ENCODE data around the gene ZNF467.

ZNF467 gene

DNA sequence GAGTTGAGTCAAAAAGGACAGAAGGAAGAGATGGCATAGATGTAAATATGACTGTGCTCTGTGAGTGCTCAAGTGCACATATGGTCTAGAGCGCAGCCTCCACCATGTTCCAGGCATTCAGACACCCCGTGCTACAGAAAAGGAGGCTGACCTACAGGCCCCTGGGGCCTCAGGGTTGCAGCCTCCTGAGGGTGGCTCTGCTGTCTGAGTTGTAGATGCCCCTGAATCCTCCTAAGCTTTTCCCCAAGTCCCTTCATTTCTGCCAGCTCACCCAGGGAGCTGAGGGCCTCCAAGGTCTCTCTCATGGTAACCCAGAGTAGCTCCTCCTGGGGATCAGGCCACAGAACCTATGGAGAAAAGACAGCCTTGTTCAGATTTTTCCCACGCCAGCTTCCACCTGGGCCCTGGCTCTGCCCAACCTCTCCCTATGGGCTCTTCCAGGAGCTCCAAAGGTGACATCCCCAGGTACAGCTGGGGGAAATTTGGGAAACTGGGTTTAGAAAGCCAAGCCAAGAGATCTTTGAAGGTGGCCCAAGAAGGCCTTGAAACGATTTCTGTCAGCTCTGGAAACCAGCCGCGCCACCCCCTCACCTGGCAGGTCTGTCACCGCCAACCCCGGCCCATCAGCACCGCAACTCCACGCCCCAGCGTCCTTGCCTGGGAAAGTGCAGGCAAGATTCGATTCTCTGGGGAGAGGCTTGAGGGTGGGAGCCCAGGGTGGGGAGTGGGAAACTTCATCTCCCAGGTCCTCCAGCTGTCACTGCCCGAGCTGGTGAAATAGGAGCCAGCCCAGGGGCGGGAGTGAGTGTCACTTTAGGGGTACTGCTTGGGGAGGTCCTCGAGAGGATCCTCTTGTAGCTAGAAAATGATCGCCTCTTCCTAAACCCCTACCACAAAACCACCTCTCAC is 2.4 kb downstream of the ZNF467 start:
- no peak for DNase-seq (ENCODE audit: low spot score)

DNA sequence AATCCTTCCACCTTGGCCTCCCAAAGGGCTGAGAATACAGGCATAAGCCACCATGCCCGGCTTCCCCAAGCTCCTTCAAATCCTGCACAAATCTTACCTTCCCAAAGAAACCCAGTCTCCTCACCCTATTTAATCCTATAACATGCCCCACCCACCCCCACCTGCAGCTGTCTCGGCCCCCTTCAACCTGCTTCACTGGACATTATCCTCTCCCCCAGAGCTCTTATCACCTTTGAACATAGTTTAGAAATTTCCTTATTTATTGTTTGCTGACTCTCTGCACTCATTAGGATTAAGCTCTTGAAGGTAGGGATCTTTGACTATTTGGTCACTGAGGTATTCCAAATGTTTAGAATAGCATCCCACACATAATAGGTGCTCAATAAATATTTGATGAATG is 3.5 kb downstream of the ZNF467 start:
- DNase-seq (ENCODE audit: low spot score): no peak

DNA sequence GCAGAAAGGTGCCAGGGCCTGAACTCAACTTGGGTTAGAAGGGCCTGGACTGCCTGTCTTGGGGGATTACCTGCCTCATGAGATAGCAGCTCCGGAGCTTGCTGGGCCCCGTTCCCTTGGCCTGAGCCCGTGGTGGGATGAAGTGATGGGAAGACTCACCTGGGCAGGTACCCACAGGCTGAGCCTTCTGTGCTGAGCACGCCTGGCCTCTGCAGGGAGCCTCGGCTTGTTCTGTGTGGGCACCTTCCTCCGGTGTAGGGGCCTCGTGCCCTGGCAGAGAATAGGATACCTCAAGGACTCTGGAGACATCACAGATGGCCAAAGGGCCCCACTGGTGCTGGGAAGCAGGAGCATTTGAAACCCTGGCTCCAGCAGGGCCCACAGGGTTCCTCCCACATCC is 4.5 kb downstream of the ZNF467 start:
- DNase-seq (ENCODE audit: low spot score): no peak

DNA sequence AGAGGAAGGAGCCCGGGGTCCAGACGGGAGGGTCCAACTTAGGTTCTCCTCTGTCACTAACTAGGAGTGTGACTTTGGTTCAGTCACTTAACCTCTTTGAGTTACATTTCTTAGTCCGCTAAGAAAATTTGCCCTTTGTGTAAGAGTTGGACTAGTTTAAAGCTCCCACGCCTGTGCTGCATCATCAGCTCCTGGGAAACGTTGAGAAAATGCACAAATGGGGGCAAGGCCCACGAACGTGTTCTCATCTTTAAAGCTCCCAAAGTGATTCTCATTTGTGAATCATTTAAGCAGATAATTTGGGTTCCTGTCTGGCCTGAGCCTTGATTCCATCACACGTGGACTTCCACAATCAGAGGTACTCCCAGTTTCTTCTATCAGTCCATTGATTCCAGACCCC is 6.3 kb downstream of the ZNF467 start:
- no peak for DNase-seq (ENCODE audit: low spot score)

DNA sequence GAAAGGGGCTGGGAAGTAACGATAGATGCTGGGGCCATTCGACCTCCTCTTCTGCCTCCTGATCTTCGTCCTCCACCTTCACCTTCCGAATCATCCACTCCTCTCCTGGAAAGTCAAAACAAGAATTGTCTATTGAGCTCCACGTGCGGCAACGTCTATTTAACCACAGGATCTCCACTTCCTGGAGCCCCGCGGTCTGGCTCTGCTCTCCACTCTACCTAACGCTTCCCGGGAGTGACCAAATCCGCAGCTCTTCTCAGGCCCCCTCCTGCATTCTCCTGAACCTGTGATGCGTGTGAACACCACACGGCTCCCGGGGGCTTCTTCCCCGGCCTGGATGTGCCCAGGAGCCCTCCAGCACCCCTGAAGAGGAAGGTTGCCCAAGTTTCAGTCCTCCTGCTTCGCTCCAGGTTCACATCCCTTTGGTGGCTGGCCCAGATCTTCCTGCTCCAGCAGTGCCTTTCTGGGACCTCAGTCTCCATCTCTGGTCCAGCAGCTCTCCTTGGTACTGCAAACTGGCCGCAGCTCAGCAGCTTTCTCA is 7.2 kb downstream of the ZNF467 start:
- DNase-seq (ENCODE audit: low spot score): no peak

DNA sequence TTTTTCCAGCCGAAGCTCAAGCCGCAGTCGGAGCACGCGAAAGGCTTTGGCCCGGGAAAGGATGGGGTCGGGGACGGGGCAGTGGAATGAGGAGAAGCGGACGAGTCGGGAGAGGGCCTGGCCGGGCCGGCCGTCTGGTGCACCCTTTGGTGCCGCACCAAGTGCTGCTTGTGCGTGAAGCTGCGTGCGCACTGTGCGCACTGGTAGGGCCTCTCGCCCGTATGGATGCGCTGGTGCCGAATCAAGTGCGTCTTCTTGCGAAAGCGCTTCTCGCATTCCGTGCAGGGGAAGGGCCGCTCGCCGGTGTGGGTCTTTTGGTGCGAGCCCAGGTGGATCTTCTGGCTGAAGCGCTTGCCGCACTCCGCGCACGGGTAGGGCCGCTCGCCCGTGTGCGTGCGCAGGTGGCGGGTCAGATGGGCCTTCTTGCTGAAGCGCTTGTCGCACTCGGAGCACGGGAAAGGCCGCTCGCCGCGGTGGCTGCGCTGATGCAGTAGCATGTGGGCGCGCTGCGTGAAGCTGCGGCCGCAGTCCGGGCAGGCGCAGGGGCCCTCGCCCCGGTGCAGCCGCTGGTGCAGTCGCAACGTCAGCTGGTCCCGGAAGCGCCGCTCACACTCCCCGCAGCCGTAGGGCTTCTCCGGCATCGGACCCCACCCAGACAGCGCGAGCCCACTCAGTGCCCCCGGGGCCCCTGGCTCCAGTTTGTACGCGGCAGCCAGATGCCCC is 7.8 kb downstream of the ZNF467 start:
- DNase-seq (ENCODE audit: low spot score): no peak

DNA sequence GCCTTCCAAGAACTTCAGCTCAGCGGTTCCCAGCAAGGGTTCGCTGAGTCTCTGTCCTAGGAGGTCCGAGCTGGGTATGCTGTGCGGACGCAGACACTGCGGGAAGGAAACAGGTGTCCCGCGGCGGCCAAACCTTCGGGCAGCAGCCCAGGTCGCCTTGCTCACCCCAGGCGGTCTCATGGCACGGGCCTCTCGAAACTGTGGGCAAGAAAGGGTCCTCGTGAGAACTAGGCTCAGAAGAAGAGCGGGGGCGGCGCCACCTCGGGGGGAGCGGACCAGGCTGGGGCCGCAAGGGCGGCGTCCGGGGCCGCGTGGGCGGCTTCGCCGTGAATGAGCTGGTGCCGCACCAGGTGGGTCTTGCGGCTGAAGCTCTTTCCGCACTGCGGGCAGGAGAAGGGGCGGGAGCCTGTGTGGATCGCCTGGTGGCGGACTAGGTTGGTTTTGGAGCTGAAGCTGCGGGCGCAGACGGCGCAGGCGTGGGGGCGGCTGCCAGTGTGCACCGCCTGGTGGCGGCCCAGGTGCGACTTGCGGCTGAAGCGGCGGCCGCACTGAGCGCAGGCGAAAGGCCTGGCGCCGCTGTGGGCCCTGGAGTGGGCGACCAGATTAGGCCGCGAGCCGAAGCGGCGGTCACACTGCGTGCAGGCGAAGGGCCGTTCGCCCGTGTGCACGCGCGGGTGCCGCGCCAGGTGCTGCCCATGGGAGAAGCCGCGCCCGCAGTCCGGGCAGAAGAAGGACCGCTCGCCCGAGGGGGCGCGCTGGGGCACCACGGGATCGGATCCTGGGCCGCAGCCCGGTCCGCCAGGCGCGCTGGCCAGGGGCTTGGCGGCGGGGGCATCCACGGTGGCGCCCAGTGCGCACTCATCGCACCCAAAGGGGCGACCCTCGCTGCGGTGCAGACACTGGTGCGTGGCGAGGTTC is 8.6 kb downstream of the ZNF467 start:
- DNase-seq (ENCODE audit: low spot score): no peak

DNA sequence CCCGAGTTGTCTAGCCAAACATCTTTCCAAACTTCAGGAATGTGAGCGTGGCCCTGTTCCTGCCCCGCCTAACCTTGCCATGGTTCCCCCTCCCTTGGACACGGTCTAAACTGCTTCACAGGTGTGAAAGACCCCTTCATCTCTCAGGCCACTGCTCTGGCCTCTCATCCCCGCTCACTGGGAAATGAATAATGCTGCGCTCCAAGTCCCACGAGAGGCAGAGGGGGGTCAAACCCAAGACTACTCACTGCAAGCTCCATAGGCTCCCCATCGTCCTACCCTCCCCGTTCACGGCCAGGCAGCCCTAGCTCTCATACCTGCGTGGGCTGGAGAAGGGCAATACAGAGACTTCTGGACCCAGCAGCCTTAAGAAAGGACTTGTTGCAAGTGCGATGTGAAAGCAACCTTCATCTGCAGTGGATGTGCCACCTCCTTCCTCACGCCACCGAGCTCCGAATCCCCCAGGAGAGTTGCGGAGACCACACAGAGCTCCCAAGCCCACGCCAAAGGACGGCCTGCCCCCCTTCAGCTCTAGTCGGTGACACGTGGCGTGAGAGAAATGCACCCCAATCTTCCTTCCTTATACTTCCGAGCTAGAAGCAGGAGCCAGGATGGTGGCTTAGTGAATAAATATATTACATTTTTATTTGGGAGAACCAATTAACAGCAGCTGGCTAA is 9.7 kb downstream of the ZNF467 start:
- DNase-seq (ENCODE audit: low spot score): no peak

DNA sequence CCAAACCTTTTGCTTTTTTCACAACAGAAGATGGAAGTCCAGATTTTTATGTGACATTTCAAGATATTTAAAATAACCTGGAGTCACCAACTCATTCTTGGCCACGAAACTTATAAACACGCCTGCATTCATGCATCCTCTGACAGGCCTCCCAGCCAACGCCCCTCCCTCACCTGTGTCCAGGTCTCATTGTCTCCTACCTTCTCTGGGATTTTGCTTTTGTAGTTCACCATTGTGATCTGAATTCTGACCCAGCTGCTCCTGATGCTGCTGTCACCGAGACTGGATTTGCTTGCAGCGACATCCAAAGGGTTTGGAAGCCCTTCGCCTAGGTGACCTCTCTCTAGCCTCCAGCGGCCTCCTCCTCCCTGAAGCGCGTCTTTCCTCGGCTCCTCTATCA is 10.8 kb downstream of the ZNF467 start:
- DNase-seq (ENCODE audit: low spot score): no peak

DNA sequence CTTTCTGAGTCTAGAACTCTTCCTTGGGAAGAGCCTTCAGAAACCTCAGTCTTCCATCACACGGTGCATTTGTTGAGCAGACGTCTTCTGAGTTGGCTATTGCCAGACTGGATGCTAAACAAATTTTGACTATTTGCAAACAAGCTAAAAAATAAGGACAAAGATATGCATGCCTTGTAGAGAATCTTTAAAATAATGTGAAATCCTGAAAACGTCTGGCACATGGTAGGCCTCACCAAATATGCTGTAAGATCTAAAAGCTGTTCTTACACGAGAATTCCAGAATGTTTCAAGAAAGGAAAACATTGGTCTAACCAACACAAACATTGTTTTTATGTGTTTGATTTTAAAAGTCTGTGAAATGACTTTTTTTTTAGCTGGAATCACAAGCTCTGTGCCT is 11.3 kb downstream of the ZNF467 start:
- DNase-seq (ENCODE audit: low spot score): no peak

DNA sequence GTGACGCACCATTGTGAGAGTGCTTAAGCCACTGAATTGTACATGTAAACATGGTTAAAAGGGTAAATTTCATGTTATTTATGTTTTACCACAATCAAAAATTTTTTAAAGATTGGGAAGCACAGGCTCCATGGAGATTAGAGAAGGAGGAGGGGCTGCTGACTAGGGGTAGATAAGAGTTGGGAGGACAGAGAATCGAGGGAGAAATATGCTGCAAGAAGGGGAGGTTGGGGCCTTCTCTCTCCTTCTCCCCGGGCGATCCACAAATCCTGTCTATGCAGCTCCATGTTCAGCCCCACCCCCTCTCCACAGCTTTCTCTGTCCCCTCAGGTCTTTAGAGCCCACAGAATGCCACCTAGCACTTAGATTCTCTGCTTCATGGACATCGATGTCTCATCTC is 12.1 kb downstream of the ZNF467 start:
- no peak for DNase-seq (ENCODE audit: low spot score)

DNA sequence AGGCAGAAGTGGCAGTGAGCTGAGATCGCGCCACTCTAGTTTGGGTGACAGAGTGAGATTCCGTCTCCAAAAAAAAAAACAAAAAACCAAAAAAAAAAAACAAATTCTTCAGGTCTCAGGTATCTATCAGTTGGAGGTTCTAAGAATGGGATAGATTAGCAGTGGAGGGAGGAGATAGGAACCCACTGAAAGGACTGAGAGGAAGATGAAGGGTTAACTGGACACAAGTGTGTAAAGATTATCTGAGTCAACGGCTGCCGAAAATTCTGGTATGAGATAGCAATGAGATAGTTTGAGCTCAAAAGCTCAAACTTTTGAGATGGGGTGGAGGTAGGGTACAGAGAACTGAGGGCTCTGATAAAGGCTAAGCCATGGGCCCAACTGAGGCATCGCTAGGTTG is 12.8 kb downstream of the ZNF467 start:
- no peak for DNase-seq (ENCODE audit: low spot score)

DNA sequence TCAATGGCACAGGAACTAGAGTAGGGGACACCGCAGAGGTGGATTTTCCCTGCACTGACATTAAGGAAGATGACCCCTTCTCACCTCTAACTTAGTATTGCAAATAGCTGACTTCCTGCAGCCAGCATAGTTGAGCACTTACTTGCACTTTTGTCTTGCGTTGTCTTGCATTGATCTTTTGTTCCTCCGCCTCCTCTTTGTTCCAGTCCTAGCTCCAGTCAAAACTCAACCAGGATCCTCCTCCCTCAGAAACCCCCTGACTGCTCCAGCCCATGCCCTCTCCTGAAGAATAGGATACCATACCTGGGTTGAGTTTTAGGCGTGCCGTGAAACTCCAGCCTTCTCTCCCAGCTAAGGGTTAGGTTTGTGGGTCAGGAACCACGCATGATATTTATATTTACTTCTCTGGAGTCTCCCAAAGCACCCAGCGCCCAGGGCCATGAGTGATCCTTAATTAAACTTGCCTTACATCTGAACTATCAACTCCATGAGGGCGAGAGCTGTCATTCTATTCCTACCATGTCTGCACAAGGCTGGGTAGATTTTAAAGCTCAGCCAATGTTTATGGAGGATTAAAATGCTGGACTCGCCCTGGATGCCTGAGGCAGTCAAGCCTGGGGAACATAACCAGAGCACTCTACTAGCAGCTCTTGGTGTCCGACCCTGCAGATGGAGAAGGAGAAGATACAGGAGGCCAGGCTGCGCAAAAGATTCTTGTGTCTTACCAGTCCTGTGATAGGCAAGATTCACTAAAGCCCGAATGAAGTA is 14.1 kb downstream of the ZNF467 start:
- DNase-seq (ENCODE audit: low spot score): no peak

DNA sequence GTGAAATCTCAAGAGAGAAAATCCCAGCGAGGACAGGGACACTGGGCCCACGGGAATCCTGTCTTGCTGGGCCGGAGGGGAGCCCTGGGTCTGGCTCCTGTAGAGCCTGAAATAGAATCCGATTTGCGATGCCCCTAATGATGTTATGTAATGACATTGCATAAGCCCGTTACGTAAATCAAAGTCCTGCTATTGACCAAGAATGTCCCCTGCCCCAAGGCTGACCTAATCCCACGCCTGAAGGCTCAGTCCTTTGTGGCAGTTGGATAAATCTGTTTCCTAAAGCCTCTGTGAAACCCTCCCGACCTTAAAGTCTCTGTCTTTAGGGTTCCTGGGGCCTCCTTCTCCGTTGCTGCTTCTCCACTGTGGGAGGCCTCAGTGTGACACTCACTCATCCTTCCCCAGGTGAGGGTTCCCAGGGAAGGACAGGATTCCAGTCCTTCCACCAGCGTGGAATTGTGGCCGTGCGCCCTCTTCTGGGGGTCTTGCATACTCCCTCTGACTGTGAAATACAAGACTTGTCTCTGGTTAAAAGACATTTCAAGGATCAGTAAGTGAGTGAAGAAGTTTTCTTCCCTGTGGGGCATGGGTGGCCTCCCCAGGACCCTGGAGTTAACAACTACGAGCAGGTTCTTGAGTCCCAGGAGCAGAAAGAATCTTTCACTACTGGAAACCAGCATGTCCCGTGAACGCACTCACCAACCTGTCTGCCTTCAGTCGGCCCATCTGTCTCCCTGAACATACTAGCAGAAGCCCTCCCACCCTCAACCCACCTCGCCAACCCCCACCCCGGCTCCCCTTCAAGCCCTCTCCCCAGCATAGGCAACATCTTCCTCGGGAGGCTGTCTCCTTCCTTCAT is 19.8 kb downstream of the ZNF467 start:
- no peak for DNase-seq (ENCODE audit: low spot score)

DNA sequence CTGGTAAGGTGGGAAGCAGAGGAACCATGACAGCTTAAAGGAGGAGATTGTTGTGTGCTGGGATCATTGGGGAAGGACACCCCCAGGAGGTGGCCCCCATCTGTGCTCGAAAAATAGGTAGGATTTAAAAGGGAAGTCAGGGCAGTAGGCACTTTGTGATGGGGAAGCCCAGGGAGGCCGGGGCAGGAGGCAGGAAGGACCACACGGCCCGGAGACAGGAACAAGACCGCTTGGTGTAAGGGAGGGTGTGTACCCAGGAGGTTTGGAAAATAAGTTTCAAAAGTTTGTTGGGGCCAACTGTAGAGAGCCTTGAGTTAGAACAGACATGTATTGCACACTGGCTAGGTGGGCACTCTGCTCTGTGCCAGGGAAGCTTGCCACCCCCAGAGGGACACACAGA is 20.7 kb downstream of the ZNF467 start:
- DNase-seq (ENCODE audit: low spot score): no peak

DNA sequence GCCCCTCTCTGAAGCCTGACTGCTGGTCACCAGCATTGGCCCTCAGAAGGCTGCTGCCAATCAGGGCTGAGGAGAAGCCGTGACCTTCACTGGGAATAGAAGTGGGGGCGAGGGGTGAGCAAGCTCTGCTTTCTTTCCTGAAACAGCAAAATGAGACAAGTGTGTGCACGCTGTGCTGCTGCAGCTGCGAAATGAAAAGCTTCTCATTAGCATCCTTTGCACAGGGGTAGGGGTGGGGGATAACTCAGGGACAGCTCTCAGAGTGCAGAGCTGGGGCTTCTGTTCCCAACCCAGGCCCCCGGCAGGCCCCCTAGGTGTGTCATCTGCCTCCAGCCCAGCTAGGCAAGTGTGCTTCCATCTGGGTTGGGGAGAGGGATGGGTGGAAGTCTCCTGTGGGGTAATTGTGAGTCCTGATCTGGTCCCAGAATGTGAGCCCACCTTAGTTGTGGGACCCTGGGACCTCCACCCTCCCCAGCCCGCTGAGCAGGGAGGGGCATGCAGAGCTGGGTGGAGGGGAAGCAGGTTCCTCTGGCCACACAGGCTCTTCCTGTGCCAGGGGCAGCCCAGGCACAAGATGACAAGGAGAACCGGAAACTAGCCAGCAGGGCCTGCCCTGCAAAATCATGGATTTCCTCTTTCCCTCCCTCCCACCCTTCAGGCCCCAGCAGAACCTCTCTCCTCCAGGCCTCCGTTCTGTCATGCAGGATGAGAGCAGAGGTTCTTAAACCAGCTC is 22.2 kb downstream of the ZNF467 start:
- DNase-seq (ENCODE audit: low spot score): no peak

DNA sequence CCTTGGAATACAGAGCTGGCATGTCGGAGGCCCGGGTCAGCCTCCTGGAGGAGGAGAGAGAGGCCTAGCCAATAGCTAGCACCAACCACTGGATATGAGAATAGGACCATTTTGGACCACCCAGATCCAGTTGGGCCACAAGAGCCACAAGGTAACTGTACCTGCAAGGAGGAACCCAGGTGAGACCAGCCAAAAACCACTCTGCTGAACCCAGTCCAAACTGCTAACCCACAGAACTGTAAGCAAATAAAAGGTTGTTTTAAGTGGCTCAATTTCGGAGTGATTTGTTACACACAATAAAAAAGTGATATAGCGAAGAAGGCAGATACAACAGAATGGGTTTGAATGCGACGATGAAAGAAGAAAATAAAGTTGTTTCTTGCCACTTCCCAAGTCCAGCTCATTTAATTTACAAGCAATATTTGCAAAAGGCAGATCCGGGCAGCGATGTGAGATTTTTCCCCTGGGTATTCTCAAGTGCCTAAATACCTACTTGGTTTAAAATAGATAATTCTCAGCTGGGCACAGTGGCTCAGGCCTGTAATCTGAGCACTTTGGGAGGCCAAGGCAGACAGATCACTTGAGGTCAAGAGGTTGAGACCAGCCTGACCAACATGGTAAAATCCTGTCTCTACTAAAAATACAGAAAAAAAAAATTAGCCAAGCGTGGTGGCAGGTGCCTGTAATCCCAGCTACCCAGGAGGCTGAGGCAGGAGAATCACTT is 23.1 kb downstream of the ZNF467 start:
- DNase-seq (ENCODE audit: low spot score): no peak

DNA sequence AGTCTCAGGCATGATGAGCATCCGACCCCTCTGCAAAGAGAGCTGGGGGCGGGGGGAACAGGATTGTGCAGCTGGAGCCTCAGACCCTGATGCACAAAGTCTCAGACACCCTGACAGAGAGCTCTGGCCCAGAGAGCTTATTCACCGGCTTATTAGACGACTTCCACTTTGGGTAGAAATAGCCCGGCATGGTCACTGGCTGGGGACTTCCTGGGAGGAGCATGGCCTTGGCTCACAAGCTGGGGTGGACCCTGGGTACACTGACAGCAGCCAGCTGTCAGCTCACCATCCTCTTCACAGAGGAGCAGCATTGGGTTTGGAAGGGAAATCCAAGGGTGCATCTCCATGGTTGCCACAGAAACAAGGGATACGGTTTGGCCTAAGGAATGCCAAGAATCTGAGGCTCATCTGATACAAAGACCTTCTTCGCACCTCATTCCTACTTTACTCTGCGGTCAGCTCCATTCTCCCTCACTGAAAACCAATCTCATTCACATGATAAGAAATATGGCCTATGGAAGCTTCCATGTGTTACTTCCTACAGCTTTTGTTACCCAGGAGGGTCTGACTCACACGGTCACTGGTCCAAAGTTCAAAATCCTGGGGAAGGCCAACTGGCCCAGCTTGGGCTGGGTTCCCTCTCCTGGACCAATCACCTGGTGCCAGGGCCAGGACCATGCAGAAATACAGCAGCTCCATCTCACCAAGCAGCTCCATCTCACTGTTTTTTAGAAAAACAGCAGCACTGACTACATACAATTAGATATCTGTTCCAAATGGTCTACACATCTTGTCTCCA is 25.1 kb downstream of the ZNF467 start:
- no peak for DNase-seq (ENCODE audit: low spot score)

Data from AG08396 (cell line).